Measurements from ENCODE around the gene SDK2.

The SDK2 gene

DNA sequence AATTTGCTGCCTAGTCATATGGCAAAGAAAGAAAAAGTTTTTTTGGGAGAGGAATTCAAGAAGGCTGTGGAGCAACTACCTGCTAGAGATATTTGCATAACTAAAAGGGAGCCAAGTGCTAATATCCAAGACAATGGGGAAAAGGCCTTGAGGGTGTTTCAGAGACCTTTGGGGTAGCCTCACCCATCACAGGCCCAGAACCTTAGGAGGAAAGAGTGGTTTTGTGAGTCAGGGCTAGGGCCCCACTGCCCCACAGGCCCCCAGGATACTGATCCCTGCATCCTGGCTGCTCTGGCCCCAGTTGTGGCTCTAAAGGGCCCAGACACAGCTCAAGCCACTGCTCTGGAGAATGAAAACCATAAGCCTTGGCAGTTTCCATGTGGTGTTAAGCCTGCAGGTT is 41.9 kb upstream of the SDK2 start:
- no peak overlapping the region for H3K4me3 ChIP-seq (ENCODE audit: low read length)
- no peak for DNase-seq (ENCODE audit: low read depth)
- TF ChIP-seq, protein P1, sequence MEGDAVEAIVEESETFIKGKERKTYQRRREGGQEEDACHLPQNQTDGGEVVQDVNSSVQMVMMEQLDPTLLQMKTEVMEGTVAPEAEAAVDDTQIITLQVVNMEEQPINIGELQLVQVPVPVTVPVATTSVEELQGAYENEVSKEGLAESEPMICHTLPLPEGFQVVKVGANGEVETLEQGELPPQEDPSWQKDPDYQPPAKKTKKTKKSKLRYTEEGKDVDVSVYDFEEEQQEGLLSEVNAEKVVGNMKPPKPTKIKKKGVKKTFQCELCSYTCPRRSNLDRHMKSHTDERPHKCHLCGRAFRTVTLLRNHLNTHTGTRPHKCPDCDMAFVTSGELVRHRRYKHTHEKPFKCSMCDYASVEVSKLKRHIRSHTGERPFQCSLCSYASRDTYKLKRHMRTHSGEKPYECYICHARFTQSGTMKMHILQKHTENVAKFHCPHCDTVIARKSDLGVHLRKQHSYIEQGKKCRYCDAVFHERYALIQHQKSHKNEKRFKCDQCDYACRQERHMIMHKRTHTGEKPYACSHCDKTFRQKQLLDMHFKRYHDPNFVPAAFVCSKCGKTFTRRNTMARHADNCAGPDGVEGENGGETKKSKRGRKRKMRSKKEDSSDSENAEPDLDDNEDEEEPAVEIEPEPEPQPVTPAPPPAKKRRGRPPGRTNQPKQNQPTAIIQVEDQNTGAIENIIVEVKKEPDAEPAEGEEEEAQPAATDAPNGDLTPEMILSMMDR (conservative IDR thresholded peaks at IDR 0.05; ENCODE audit: low read depth, low read length), result no peak

DNA sequence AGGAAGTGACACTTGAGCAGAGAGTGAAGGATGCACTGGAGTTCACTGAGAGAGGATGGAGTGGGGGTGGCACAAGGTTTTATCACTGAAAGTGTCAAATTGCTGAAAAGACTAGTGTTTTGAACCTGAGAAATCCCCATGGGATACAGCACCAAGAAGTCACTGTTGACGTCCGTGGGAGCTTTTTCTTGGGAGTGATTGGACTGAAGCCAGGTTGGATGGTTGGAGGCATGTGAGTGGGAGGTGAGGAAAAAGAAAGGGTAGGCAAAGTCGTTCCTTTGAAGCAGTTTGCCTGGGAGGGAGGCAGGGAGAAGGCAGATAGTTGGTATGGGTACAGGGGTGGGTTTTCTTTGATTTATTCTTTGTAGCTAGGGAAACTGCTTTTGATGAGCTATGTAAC is 39.9 kb upstream of the SDK2 start:
- H3K4me3 ChIP-seq (ENCODE audit: low read length), result no peak overlapping the region
- no peak for DNase-seq (ENCODE audit: low read depth)
- TF ChIP-seq, protein P1 (conservative IDR thresholded peaks at IDR 0.05; ENCODE audit: low read depth, low read length), result no peak

DNA sequence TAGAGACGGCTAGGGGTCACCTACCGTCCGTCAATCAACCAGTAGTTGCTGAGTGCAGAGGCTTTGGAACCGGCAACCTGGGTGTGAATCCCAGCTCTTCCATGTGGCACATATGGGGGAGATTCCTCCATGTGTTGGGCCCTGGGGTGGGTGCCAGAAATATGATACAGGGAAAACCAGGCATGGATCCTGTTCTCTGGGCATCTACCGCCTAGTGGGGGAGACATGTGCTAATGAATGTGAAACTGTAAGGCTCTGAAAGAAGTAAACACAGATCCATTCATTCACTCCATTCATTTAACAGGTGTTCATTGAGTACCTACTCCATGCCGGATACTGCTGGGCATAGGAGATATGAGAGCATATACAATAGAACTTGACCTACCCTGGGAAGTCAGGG is 39.5 kb upstream of the SDK2 start:
- DNase-seq (ENCODE audit: low read depth), result no peak
- TF ChIP-seq, protein P1 (conservative IDR thresholded peaks at IDR 0.05; ENCODE audit: low read depth, low read length), result no peak
- no peak overlapping the region for H3K4me3 ChIP-seq (ENCODE audit: low read length)

DNA sequence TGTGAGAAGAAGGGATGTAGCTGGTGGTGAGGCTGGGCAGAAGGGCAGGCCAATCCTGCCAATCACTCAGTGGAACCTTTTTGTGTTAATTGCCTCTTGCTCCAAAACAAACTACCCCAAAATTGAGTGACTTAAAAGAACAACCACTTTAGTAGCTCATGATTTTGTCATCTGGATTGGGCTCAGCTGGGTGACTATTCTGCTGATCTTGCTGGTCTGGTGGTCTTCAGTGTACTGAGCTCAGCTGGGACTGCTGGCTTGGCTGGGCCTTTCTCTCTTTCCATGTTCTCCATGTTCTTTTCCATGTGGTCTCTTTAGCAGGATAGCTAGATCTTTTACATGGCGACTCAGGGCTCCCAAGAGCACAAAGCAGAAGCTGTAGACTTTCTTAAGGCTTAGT is 37.7 kb upstream of the SDK2 start:
- no peak for DNase-seq (ENCODE audit: low read depth)
- TF ChIP-seq, protein P1 (conservative IDR thresholded peaks at IDR 0.05; ENCODE audit: low read depth, low read length), result no peak
- no peak overlapping the region for H3K4me3 ChIP-seq (ENCODE audit: low read length)

DNA sequence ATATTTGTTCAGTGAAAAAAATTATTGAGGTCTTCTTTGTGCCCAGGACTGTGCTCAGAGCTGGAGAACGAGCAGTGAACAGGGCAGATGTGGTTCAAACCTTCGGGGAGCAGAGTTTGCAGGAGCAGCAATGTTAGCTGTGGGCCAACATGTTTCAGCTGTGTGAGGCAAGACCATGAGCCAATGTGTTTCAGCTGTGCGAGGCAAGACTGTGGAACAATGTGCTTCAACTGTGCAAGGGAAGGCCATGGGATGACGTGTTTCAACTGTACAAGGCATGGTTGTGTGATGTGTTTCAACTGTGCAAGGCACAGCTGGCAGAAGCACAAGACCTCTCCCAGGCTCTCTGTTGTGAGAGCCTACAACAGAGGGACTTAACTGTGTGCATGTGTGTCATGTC is 35.2 kb upstream of the SDK2 start:
- H3K4me3 ChIP-seq (ENCODE audit: low read length), result no peak overlapping the region
- TF ChIP-seq, protein P1 (conservative IDR thresholded peaks at IDR 0.05; ENCODE audit: low read depth, low read length), result no peak
- no peak for DNase-seq (ENCODE audit: low read depth)

DNA sequence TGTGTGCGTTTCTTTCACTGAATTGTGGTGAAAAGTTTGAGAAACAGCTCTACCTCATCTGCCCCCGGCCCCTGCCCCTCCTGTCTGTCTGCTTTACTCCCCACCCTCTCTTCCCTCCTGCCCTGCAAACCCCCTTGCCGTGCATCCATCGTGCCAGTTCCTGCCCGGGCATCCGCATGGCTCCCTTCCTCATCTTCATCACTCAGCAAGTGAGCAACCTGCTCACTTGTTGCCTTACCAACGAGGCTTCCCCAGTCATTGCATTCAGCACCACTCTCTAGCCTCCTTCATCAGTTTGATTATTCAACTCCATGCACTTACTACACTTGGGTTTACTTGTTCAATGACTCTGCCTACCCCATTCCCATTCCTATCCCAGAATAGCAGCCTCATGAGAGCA is 34.8 kb upstream of the SDK2 start:
- DNase-seq (ENCODE audit: low read depth), result no peak
- TF ChIP-seq, protein P1 (conservative IDR thresholded peaks at IDR 0.05; ENCODE audit: low read depth, low read length), result no peak
- no peak overlapping the region for H3K4me3 ChIP-seq (ENCODE audit: low read length)

DNA sequence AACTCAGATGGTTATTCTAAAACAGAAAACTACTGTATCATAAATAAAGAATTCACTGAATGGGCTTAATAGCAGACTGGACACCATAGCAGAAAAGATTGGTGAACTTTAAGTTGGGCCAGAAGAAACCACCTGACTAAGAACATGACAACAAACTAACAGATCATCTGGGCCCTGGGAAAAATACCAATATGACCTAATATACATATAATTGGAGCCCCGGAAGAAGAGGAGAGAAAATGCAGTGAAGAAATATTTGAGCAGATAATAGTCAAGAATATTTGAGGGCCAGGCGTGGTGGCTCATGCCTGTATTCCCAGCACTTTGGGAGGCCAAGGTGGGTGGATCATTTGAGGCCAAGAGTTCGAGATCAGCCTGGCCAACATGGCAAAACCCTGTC is 25.5 kb upstream of the SDK2 start:
- no peak overlapping the region for H3K4me3 ChIP-seq (ENCODE audit: low read length)
- DNase-seq (ENCODE audit: low read depth), result no peak
- TF ChIP-seq, protein P1 (conservative IDR thresholded peaks at IDR 0.05; ENCODE audit: low read depth, low read length), result no peak
